HepG2 (cell line): ENCODE data around the gene CCNT2. TPM values are rescaled to one million over a fixed set of nuclear protein-coding genes. Genes with fewer than 3 reads are reported as not detected.

Source experiments
- CENPT ChIP-seq: sonication (generic); formaldehyde crosslinking; IDR thresholded peaks from 2 replicates; pipeline ENCODE4 v1.8.0; 2022; ENCODE audit warnings: low read depth, mild to moderate bottlenecking, moderate library complexity, missing genetic modification reagents
- HDAC6 ChIP-seq: fragments of 200-600 bp; sonication (generic); IDR thresholded peaks from 2 replicates; pipeline ENCODE4 v1.7.0; 2017; ENCODE audit warnings: mild to moderate bottlenecking, antibody characterized with exemption, low read length, low read depth
- HNRNPLL ChIP-seq: fragments of 200-400 bp; formaldehyde crosslinking; IDR thresholded peaks from 2 replicates; pipeline ENCODE4 v1.6.1; 2017; ENCODE audit warnings: mild to moderate bottlenecking, low read depth, low read length; ENCODE audit not compliant: poor library complexity, severe bottlenecking
- HOXA5 ChIP-seq: sonication (generic); formaldehyde crosslinking; IDR thresholded peaks from 2 replicates; pipeline ENCODE4 v1.4.0; 2020; ENCODE audit warnings: missing genetic modification reagents
- IKZF4 ChIP-seq: sonication (generic); formaldehyde crosslinking; IDR thresholded peaks from 2 replicates; pipeline ENCODE4 v1.5.1; 2020; ENCODE audit warnings: borderline replicate concordance, mild to moderate bottlenecking, low read depth, missing genetic modification reagents; ENCODE audit errors: not compliant biosample characterization
- JDP2 ChIP-seq: sonication (generic); formaldehyde crosslinking; IDR thresholded peaks from 2 replicates; pipeline ENCODE4 v1.8.1; 2022; ENCODE audit warnings: missing genetic modification reagents, borderline replicate concordance
- JUND ChIP-seq: sonication (generic); formaldehyde crosslinking; IDR thresholded peaks from 2 replicates; pipeline ENCODE4 v1.8.0; 2022; ENCODE audit warnings: mild to moderate bottlenecking, missing genetic modification reagents
- MZF1 ChIP-seq: sonication (generic); formaldehyde crosslinking; IDR thresholded peaks from 2 replicates; pipeline ENCODE4 v1.8.1; 2023; ENCODE audit warnings: mild to moderate bottlenecking, missing genetic modification reagents, borderline replicate concordance
- NR0B2 ChIP-seq: sonication (generic); formaldehyde crosslinking; IDR thresholded peaks from 2 replicates; pipeline ENCODE4 v1.4.0; 2020; ENCODE audit warnings: mild to moderate bottlenecking, missing genetic modification reagents
- RARA ChIP-seq: IDR thresholded peaks from 2 replicates; pipeline ENCODE4 v1.6.1; 2016; ENCODE audit warnings: missing genetic modification reagents, missing compliant biosample characterization
- SUZ12 ChIP-seq: fragments of 150-350 bp; IDR thresholded peaks from 2 replicates; pipeline ENCODE4 v1.6.1; 2014; ENCODE audit warnings: low read depth, low read length
- THAP9 ChIP-seq: sonication (generic); formaldehyde crosslinking; IDR thresholded peaks from 2 replicates; pipeline ENCODE4; 2020; ENCODE audit warnings: missing genetic modification reagents, mild to moderate bottlenecking, borderline replicate concordance
- ZFX ChIP-seq: sonication (generic); formaldehyde crosslinking; IDR thresholded peaks from 2 replicates; pipeline ENCODE4 v1.4.0; 2020; ENCODE audit warnings: mild to moderate bottlenecking, low read depth, missing genetic modification reagents, moderate library complexity
- ZNF10 ChIP-seq: sonication (generic); formaldehyde crosslinking; IDR thresholded peaks from 2 replicates; pipeline ENCODE4 v1.4.0; 2020; ENCODE audit warnings: mild to moderate bottlenecking, low read depth, missing genetic modification reagents, borderline replicate concordance
- ZNF235 ChIP-seq: sonication (generic); formaldehyde crosslinking; IDR thresholded peaks from 2 replicates; pipeline ENCODE4 v1.8.1; 2023; ENCODE audit warnings: mild to moderate bottlenecking, missing genetic modification reagents, borderline replicate concordance
- ZNF3 ChIP-seq: IDR thresholded peaks from 2 replicates; pipeline ENCODE4 v1.7.0; 2017; ENCODE audit warnings: inconsistent platforms
- ZNF609 ChIP-seq: sonication (generic); formaldehyde crosslinking; IDR thresholded peaks from 2 replicates; pipeline ENCODE4 v1.4.0; 2020; ENCODE audit warnings: mild to moderate bottlenecking, missing genetic modification reagents, borderline replicate concordance
- ZNF75D ChIP-seq: sonication (generic); formaldehyde crosslinking; IDR thresholded peaks from 2 replicates; pipeline ENCODE4 v1.8.1; 2023; ENCODE audit warnings: missing genetic modification reagents, mild to moderate bottlenecking, borderline replicate concordance
- polyA plus RNA-seq, 8 experiments: library from polyadenylated mRNA; depleted of rRNA in 3 of 8; stranded (reverse) in 7 of 8; unstranded in 1 of 8; fragments of >200 nt; fragmentation: Illumina TruSeq in 4 of 8; extraction: Trizol in 4 of 8; gene quantifications; 2 replicates each; pipeline versions ENCODE4 v1.2.1 to v1.2.3, GENCODE V29; 2011 to 2016; ENCODE audit warnings: low read depth in 4 of 8, missing spikeins in 1 of 8, mixed read lengths in 1 of 8; ENCODE audit not compliant: insufficient read depth in 1 of 8
- total RNA-seq, 5 experiments: library from RNA; depleted of rRNA; stranded (reverse); fragments of >200 nt; fragmentation: Illumina TruSeq; extraction: Trizol; gene quantifications; 2 replicates each; pipeline ENCODE4 v1.2.3, GENCODE V29; 2016; ENCODE audit warnings: low read depth in 1 of 5
- TF ChIP-seq, protein P1 (sequence below): IDR thresholded peaks from 2 replicates; pipeline ENCODE4 v1.6.1; 2016; ENCODE audit warnings: low read depth, control low read depth

CCNT2 gene
- total and polyA plus RNA-seq, 2 of the 13 experiments (the other 11 are each of a cell fraction or from before 2014, with no cell fraction given) = 22.1 to 34.4 TPM

GRCh38 chr2:134917888-134918525 lies 615 bp upstream of the CCNT2 start (continued):
- TF ChIP-seq, protein P1, sequence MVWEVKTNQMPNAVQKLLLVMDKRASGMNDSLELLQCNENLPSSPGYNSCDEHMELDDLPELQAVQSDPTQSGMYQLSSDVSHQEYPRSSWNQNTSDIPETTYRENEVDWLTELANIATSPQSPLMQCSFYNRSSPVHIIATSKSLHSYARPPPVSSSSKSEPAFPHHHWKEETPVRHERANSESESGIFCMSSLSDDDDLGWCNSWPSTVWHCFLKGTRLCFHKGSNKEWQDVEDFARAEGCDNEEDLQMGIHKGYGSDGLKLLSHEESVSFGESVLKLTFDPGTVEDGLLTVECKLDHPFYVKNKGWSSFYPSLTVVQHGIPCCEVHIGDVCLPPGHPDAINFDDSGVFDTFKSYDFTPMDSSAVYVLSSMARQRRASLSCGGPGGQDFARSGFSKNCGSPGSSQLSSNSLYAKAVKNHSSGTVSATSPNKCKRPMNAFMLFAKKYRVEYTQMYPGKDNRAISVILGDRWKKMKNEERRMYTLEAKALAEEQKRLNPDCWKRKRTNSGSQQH (CRISPR knock-in tag) = 0 out of 2 replicates have a peak, but pooled peaks have one; percentile 24
- no peak for TF ChIP-seq HDAC6
- no peak for TF ChIP-seq IKZF4 (CRISPR knock-in tag)
- TF ChIP-seq ZNF10 (CRISPR knock-in tag) = no peak
- TF ChIP-seq MZF1 = no peak
- no peak; the same call in 1 of the 2 replicates for TF ChIP-seq ZNF235 (CRISPR knock-in tag)
- TF ChIP-seq CENPT (CRISPR knock-in tag) = no peak
- no peak for TF ChIP-seq THAP9 (CRISPR knock-in tag)
- no peak; the same call in 1 of the 2 replicates for TF ChIP-seq HOXA5 (CRISPR knock-in tag)
- TF ChIP-seq JDP2 (CRISPR knock-in tag) = no peak
- TF ChIP-seq RARA = 0 out of 2 replicates have a peak, but pooled peaks have one; percentile 12
- TF ChIP-seq NR0B2 (CRISPR knock-in tag) = peak; percentile 82
- TF ChIP-seq ZNF609 = no peak; the same call in 1 of the 2 replicates
- no peak; the same call in none of the 2 replicates for TF ChIP-seq ZFX (CRISPR knock-in tag)
- TF ChIP-seq HNRNPLL = peak; percentile 95
- no peak for TF ChIP-seq SUZ12
- TF ChIP-seq ZNF75D = 0 out of 2 replicates have a peak, but pooled peaks have one; percentile 46
- TF ChIP-seq JUND (CRISPR knock-in tag) = no peak
- TF ChIP-seq ZNF3 = no peak
